Ovary (tissue), 10 donors: ENCODE measurements around the gene ASXL2. TPM values are rescaled to one million over a fixed set of nuclear protein-coding genes. Genes with fewer than 3 reads are reported as not detected.
A peak's percentile ranks its signal among the peaks of the same experiment; 100 is the strongest.

ENCODE experiments used
- DNase-seq, 5 donors: peaks; one replicate each; pipeline ENCODE4 v3.0.0-alpha.2; 2019 to 2020
- H3K27ac ChIP-seq, 2 donors: fragments of 200-600 bp; one replicate each; pipeline versions ENCODE4 v1.5.1 to v1.8.0; 2019 to 2022
- H3K27me3 ChIP-seq: fragments of 200-600 bp; one replicate; pipeline ENCODE4 v1.8.0; 2022
- H3K36me3 ChIP-seq: fragments of 200-600 bp; sonication (generic); one replicate; pipeline ENCODE4 v1.5.1; 2019
- H3K4me1 ChIP-seq: one replicate; pipeline ENCODE4 v1.8.1; 2013; ENCODE audit warnings: mild to moderate bottlenecking, moderate library complexity; ENCODE audit not compliant: insufficient read depth
- H3K4me3 ChIP-seq: fragments of 200-600 bp; sonication (generic); one replicate; pipeline ENCODE4 v1.5.1; 2017
- H3K9me3 ChIP-seq, 2 donors: fragments of 200-600 bp in 1 of 2; sonication (generic) in 1 of 2; one replicate each; pipeline versions ENCODE4 v1.5.1 to v1.8.1; 2013 to 2019; ENCODE audit warnings: mild to moderate bottlenecking in 1 of 2, moderate library complexity in 1 of 2
- EP300 ChIP-seq: sonication (generic); formaldehyde crosslinking; IDR thresholded peaks from one replicate; pipeline ENCODE4 v1.6.1; 2017; ENCODE audit warnings: antibody characterized with exemption
- POLR2A ChIP-seq: fragments of 450-650 bp; IDR thresholded peaks from one replicate; pipeline ENCODE4 v1.6.1; 2017; ENCODE audit warnings: antibody characterized with exemption, mild to moderate bottlenecking, moderate library complexity
- WGBS, 3 donors: extraction: QIAGEN DNeasy Blood & Tissue Kit in 1 of 3; methylation state at CpG; one replicate each; pipeline versions ENCODE4 v1.1.5 to v1.1.7; 2013 to 2017; 5-methylcytosine and 5-hydroxymethylcytosine counted together
- intact Hi-C, 4 donors: fragments of 100-400 bp; cut with DNase I; formaldehyde crosslinking; loops; one replicate each; pipeline versions ENCODE4 v1.11.0 to v1.15.1; 2022 to 2023
- long read RNA-seq, 3 donors: library from polyadenylated mRNA in 2 of 3; unstranded in 2 of 3; transcript quantifications; one replicate each; pipeline ENCODE4 v2.0.0 and lab custom pipeline, GENCODE V29; 2021 to 2026
- polyA plus RNA-seq, 2 donors: library from polyadenylated mRNA; stranded (reverse); fragments of 200-250 nt in 1 of 2; fragments of 350-450 nt in 1 of 2; fragmentation: Illumina TruSeq in 1 of 2; extraction: RNeasy Lipid Tissue Mini Kit (QIAGEN cat#74804) in 1 of 2; gene quantifications; one replicate each; pipeline ENCODE4 v1.2.3, GENCODE V29; 2013 to 2014
- total RNA-seq, 7 donors: library from RNA; depleted of rRNA in 2 of 7; stranded (reverse); fragments of >200 nt in 2 of 7; fragmentation: NEBNext Ultra II Directional in 3 of 7; extraction: Animal tissue kit (Norgen Biotek cat#: 25700) in 3 of 7; gene quantifications; one replicate each; pipeline versions ENCODE4 v1.1.0 to v1.2.4, GENCODE V29; 2016 to 2023
- TF ChIP-seq, protein P1 (sequence below), 3 donors: fragments of 450-650 bp in 2 of 3; fragments of 200-600 bp in 1 of 3; IDR thresholded peaks; one replicate each; pipeline versions ENCODE4 v1.5.1 to v1.8.0; 2016 to 2022; ENCODE audit warnings: antibody characterized with exemption in 3 of 3, mild to moderate bottlenecking in 1 of 3
- donor health status: DM: no; HTN: no; CAD: no; lungs with moderate emphysema.
- donor health status: DM: no; HTN: no; CAD: no.
- donor health status: Bipolar disorder and iron deficiency.
- donor health status: DM: yes; HTN: yes; CAD: no.
- donor health status: DM: no; HTN: no; CAD: no.
- donor health status: DM: yes; HTN: yes; CAD: no.

The ASXL2 gene
- total RNA-seq (10 to 100 TPM in 6 of 7 donors, 1 to 10 TPM in 1; 7.2 to 25.0 (median 17.8) TPM), polyA plus RNA-seq (10 to 100 TPM in 1 of 2 donors, 1 to 10 TPM in 1; 3.0 to 13.5 TPM)
- long read RNA-seq, donor 1, partial matches to known transcripts = 4 of 9 reads
- long read RNA-seq, donor 1, other reads (novel, unspliced or antisense) = 5 of 9 reads
- long read RNA-seq, donor 2, partial matches to known transcripts = 0 of 5 reads
- long read RNA-seq, donor 2, other reads (novel, unspliced or antisense) = 5 of 5 reads
- long read RNA-seq, donor 3, partial matches to known transcripts = 0 of 1 reads
- long read RNA-seq, donor 3, other reads (novel, unspliced or antisense) = 1 of 1 reads

DNA sequence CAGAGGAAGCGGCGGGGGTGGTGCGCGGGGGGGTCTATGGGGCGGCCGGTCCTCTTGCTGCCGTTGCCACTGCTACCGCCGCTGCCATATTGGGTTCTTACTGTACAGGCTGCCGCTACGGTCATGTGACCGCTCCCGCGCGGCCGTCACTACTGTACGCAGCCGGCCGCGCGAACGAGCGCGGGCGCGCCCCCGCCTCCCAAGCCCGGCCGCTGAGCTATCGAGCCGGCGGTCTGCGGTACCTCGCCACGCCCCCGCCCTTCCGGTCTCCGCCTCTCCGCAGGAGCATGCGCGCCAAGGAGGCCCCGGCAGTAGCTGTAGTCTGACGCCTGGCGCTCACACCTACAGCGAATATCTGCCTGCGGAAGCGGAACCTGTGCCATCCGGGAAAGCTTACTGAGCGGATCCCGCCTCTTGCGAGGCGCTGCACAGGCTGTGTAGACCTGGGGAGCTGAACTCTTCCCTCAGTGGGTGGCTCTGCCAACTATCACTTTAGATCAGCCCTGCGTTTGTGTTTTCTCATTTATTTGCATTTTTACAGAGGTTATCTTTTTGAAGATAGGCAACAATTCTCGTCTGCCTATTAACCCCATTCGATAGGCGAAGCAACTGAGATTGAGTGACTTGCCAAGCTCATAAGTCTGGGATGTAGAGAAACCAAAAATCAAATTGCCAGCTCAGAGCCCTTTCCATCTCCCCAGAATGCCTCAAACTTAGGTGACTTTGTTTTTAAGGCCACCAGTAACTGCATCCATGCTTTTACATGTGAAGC is at the start of gene ASXL2:
Gene ASXL2, minus strand, starts transcription at position 127 of the 772 bp plus-strand sequence. CDS start 265 bp downstream, outside the sequence.
- peak; percentile 56 for TF ChIP-seq POLR2A
- TF ChIP-seq, protein P1, sequence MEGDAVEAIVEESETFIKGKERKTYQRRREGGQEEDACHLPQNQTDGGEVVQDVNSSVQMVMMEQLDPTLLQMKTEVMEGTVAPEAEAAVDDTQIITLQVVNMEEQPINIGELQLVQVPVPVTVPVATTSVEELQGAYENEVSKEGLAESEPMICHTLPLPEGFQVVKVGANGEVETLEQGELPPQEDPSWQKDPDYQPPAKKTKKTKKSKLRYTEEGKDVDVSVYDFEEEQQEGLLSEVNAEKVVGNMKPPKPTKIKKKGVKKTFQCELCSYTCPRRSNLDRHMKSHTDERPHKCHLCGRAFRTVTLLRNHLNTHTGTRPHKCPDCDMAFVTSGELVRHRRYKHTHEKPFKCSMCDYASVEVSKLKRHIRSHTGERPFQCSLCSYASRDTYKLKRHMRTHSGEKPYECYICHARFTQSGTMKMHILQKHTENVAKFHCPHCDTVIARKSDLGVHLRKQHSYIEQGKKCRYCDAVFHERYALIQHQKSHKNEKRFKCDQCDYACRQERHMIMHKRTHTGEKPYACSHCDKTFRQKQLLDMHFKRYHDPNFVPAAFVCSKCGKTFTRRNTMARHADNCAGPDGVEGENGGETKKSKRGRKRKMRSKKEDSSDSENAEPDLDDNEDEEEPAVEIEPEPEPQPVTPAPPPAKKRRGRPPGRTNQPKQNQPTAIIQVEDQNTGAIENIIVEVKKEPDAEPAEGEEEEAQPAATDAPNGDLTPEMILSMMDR (IDR thresholded peaks at IDR 0.05) = no peak
- peak within 1 kb of the TSS; percentile 77 for H3K4me3 ChIP-seq
- peaks cover 4% of the 10 kb centered on the region for H3K4me1 ChIP-seq
- H3K9me3 ChIP-seq = no peaks in the 10 kb centered on the region
- no peaks in the 10 kb centered on the region for H3K36me3 ChIP-seq
- WGBS, 3 donors = 1 to 2% (median 1%) methylated on average over 49 to 56 of the region's 56 CpGs
- peak; percentile 95 to 98 (median 95) for DNase-seq
- peak within 1 kb of the TSS; percentile 65 to 82 for H3K27ac ChIP-seq
- no peaks in the 10 kb centered on the region for H3K27me3 ChIP-seq
- intact Hi-C loops = no loop called here

DNA sequence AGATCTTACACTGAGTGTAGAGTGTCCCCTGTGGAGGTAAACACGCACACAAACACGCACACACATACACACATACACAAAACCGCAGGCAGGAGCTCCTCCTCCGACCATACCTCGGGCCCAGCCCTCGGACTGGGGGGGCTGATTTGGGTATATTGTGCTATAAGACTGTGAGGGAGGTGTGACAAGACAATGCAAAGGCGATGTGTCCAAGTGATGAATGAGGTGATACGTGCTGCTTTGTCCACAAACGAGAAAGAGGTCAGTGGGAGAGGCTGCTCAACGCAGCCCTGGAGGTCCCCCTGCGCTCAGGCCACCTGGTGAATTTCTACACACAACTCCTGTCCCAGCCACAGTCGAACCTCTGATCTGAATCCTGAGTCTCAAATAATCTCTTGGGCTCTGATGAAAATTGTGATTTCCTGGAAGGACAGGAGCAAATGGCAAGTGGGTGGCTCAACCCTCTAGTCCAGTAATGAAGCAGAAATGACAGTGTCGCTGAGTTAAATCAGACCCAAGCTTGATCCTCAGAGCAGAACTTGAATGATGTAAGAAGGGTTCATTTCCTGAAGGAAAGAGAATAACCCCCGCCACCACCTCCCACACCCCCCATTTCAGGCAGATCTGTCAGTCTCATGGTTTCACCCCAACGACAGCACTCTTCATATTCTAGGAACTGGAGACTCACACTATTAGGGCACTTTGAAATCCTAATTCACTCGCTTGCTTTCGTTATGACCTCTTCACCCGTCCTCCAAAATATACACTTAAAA is 48.9 kb upstream of the ASXL2 start:
- H3K4me3 ChIP-seq = no peak overlapping the region
- WGBS, 3 donors = 76 to 83% (median 79%) methylated on average over 18 of the region's 18 CpGs
- TF ChIP-seq, protein P1 (IDR thresholded peaks at IDR 0.05) = no peak
- TF ChIP-seq POLR2A (no peak), EP300 (no peak)
- H3K27me3 ChIP-seq = no peaks in the 10 kb centered on the region
- intact Hi-C loops = no loop called here
- no peaks in the 10 kb centered on the region for H3K36me3 ChIP-seq
- no peaks in the 10 kb centered on the region for H3K9me3 ChIP-seq
- no peak overlapping the region for H3K27ac ChIP-seq
- DNase-seq = no peak
- no peaks in the 10 kb centered on the region for H3K4me1 ChIP-seq

DNA sequence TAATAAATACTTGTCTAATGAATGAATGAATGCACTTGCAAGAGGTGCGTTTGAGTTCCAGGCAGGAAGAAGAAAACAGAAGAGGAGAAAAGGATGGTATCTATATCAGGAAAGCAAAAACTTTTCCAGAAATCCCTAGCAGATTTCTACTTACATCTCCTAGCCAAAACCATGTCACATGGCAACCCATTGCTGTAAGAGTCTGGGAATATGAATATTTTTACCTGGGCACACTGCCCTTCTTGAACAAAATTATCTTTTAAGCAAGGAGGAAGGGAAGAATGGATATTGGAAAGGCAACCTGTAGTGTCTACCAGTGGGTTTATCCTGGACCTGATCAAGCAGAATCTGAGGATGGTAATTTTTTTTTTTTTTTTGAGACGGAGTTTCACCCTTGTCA is 44.2 kb upstream of the ASXL2 start:
- no peaks in the 10 kb centered on the region for H3K27me3 ChIP-seq
- TF ChIP-seq EP300 (no peak), POLR2A (no peak)
- TF ChIP-seq, protein P1 (IDR thresholded peaks at IDR 0.05) = no peak
- 56 to 68% (median 68%) methylated on average over 2 of the region's 2 CpGs for WGBS, 3 donors

DNA sequence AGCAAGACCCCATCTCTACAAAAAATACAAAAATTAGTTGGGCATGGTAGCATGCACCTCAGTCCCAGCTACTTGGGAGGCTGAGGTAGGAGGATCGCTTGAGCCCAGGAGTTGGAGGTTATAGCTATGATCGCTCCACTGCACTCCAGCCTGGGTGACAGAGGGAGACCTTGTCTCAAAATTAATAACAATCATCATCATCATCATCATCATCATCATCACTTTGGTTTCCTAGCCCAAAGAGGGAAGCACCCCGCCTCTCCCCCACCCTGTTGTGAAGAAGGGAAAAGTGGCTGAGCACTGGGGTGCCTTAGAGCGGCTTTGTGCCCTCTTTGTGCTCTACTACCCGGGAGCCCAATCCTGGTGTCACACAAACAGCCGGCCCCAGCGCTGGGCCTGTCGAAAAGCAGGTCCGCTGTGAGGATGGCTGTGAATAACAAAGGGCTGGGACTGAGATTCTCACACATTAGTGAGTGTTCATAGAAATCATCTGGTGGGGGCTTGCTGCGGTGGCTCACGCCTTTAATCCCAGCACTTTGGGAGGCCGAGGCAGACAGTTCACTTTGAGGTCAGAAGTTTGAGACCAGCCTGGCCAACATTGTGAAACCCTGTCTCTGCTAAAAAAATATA is 42.6 kb upstream of the ASXL2 start:
- Histone ChIP-seq H3K4me3 (no peak overlapping the region), H3K36me3 (no peaks in the 10 kb centered on the region), H3K4me1 (no peaks in the 10 kb centered on the region), H3K27ac (no peak overlapping the region), H3K27me3 (no peaks in the 10 kb centered on the region), H3K9me3 (no peaks in the 10 kb centered on the region)
- 72 to 82% (median 74%) methylated on average over 12 of the region's 12 CpGs for WGBS, 3 donors
- DNase-seq = no peak
- TF ChIP-seq EP300 = no peak
- TF ChIP-seq POLR2A = no peak
- TF ChIP-seq, protein P1 (IDR thresholded peaks at IDR 0.05) = no peak
- intact Hi-C loops = no loop called here

More for the DNA sequence above, 44.2 kb upstream of the ASXL2 start:
- Histone ChIP-seq H3K4me3 (no peak overlapping the region), H3K27ac (no peak overlapping the region), H3K36me3 (no peaks in the 10 kb centered on the region), H3K4me1 (no peaks in the 10 kb centered on the region), H3K9me3 (no peaks in the 10 kb centered on the region)
- no peak for DNase-seq
- intact Hi-C loops = no loop called here
